Measurements from ENCODE around the gene OR8G1. TPM values are rescaled to one million over a fixed set of nuclear protein-coding genes. Genes with fewer than 3 reads are reported as not detected.

Gene OR8G1
- total RNA-seq, 1 experiment from 2014 or later, result not detected

GRCh38 chr11:124278261-124278660 lies 37.4 kb downstream of the OR8G1 start:
- no peaks in the 10 kb centered on the region for H3K4me1 ChIP-seq
- DNase-seq, result no peak
- H3K9me3 ChIP-seq (replicated peaks), result no peaks in the 10 kb centered on the region
- no peak overlapping the region for H3K4me3 ChIP-seq
- no peaks in the 10 kb centered on the region for H3K36me3 ChIP-seq
- H3K27ac ChIP-seq, result no peak overlapping the region
- no peaks in the 10 kb centered on the region for H3K27me3 ChIP-seq

GRCh38 chr11:124285610-124286344 lies 44.9 kb downstream of the OR8G1 start:
- H3K36me3 ChIP-seq, result no peaks in the 10 kb centered on the region
- no peak for DNase-seq
- no peaks in the 10 kb centered on the region for H3K27me3 ChIP-seq
- H3K4me3 ChIP-seq, result no peak overlapping the region
- H3K27ac ChIP-seq, result no peak overlapping the region
- H3K9me3 ChIP-seq (replicated peaks), result no peaks in the 10 kb centered on the region
- no peaks in the 10 kb centered on the region for H3K4me1 ChIP-seq

- Histone ChIP-seq H3K9me3 (replicated peaks) (no peaks in the 10 kb centered on the region), H3K27me3 (no peaks in the 10 kb centered on the region), H3K27ac (no peak overlapping the region), H3K36me3 (no peaks in the 10 kb centered on the region), H3K4me3 (no peak overlapping the region), H3K4me1 (no peaks in the 10 kb centered on the region)
- DNase-seq, result no peak
These were observed 53.8 kb downstream of the OR8G1 start for GRCh38 chr11:124294687-124295086.

GRCh38 chr11:124296016-124296415 lies 55.1 kb downstream of the OR8G1 start:
- Histone ChIP-seq H3K4me1 (no peaks in the 10 kb centered on the region), H3K27me3 (no peaks in the 10 kb centered on the region), H3K27ac (no peak overlapping the region), H3K9me3 (replicated peaks) (no peaks in the 10 kb centered on the region), H3K36me3 (no peaks in the 10 kb centered on the region), H3K4me3 (no peak overlapping the region)
- no peak for DNase-seq

- H3K4me3 ChIP-seq, result no peak overlapping the region
- H3K9me3 ChIP-seq (replicated peaks), result no peaks in the 10 kb centered on the region
- no peak for DNase-seq
- H3K27ac ChIP-seq, result no peak overlapping the region
- no peaks in the 10 kb centered on the region for H3K27me3 ChIP-seq
- H3K4me1 ChIP-seq, result no peaks in the 10 kb centered on the region
- no peaks in the 10 kb centered on the region for H3K36me3 ChIP-seq
These were observed 57.0 kb downstream of the OR8G1 start for GRCh38 chr11:124297921-124298320.

DNA sequence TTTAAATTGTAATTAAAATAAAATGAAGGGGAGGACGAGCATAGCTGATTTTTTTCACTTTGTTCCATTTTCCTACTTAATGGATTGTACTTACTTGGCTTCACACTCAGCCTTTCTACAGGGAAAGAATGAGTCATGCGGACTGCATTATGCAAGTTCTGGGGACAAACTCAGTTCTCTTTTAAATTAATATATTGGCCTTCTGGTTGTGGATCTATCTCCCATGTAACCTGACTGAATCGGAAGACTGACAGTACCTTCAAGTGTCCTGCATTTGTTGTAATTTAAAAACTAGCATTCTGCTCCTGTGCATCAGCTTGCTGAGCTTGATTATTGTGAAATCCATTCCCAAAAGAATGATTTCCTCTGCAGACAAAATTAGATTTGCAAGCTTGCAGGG lies 60.7 kb downstream of the OR8G1 start:
- Histone ChIP-seq H3K36me3 (no peaks in the 10 kb centered on the region), H3K4me3 (no peak overlapping the region), H3K27ac (no peak overlapping the region), H3K4me1 (no peaks in the 10 kb centered on the region), H3K9me3 (replicated peaks) (no peaks in the 10 kb centered on the region), H3K27me3 (no peaks in the 10 kb centered on the region)
- no peak for DNase-seq

DNA sequence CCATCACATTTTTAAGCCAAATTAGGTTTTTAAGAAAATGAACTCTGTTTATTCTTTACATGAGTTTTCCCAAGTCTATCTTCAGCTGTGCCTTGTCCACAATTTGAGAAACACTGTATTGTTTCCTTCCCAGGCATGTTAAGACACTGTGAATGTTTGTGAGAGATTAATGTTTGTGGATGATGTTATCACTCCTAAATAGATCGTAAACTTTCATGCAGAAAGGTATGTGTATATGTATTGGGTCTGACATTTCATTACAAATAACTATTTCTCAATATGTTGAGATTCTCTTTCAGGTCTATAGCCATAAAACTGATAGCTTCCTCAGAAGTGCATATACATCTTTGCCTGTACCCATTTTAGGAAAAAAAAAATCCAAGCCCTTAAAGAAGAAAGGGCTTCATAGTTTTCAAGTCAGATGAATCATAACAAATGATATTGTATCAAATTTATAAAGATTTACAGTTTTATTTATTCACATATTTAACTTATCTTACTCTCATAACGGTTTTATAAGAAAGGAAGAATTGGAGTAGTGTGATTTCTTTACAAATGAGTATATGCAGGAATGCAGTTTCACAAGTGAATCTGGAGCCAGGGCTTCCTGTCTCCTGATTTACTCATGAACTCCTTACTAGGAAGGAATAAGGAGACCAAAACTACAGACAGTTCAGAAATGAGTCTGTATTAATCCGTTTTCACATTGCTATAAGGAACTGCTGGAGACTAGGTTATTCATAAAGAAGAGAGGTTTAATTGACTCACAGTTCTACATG lies 61.6 kb downstream of the OR8G1 start:
- DNase-seq, result no peak
- no peaks in the 10 kb centered on the region for H3K9me3 ChIP-seq (replicated peaks)
- H3K4me1 ChIP-seq, result no peaks in the 10 kb centered on the region
- H3K27me3 ChIP-seq, result no peaks in the 10 kb centered on the region
- no peak overlapping the region for H3K4me3 ChIP-seq
- no peak overlapping the region for H3K27ac ChIP-seq
- H3K36me3 ChIP-seq, result no peaks in the 10 kb centered on the region

Other genes starting within 250 kb of the OR8G1 start
- not detected in 2 replicates for gene OR10G6, start 245.9 kb upstream of the OR8G1 start, total RNA-seq (2014; rRNA removed; shearing (Covaris generic))
- not detected in 2 replicates for gene OR10G4, start 228.1 kb upstream of the OR8G1 start, total RNA-seq (2014; rRNA removed; shearing (Covaris generic))
- gene OR10G9, start 218.1 kb upstream of the OR8G1 start, total RNA-seq (2014; rRNA removed; shearing (Covaris generic)), result not detected in 2 replicates
- gene OR10G8, start 214.3 kb upstream of the OR8G1 start, total RNA-seq (2014; rRNA removed; shearing (Covaris generic)), result not detected in 2 replicates
- gene OR10G7, start 199.8 kb upstream of the OR8G1 start, total RNA-seq (2014; rRNA removed; shearing (Covaris generic)), result not detected in 2 replicates
- gene VWA5A, start 125.6 kb upstream of the OR8G1 start, total RNA-seq (2014; rRNA removed; shearing (Covaris generic)), result 34.7 and 38.1 TPM in 2 replicates
- not detected in 2 replicates for gene OR10D3, start 57.8 kb upstream of the OR8G1 start, total RNA-seq (2014; rRNA removed; shearing (Covaris generic))
- not detected in 2 replicates for gene OR8G5, start 15.3 kb downstream of the OR8G1 start, total RNA-seq (2014; rRNA removed; shearing (Covaris generic))
- gene OR8D1, start 72.9 kb downstream of the OR8G1 start, total RNA-seq (2014; rRNA removed; shearing (Covaris generic)), result not detected in 2 replicates
- not detected in 2 replicates for gene OR8D2, start 79.1 kb downstream of the OR8G1 start, total RNA-seq (2014; rRNA removed; shearing (Covaris generic))
- gene OR8B2, start 143.4 kb downstream of the OR8G1 start, total RNA-seq (2014; rRNA removed; shearing (Covaris generic)), result not detected in 2 replicates
- not detected in 2 replicates for gene OR8B3, start 157.9 kb downstream of the OR8G1 start, total RNA-seq (2014; rRNA removed; shearing (Covaris generic))
- not detected in 2 replicates for gene OR8B4, start 183.8 kb downstream of the OR8G1 start, total RNA-seq (2014; rRNA removed; shearing (Covaris generic))
- gene OR8B8, start 204.6 kb downstream of the OR8G1 start, total RNA-seq (2014; rRNA removed; shearing (Covaris generic)), result not detected in 2 replicates